Activated CD4-positive, alpha-beta T cell treated with anti-CD3 and anti-CD28 coated beads, Interleukin-2, amount 10 ng/mL, durations not matched to agents 24 days and 14 days (primary cell): ENCODE results near the gene NAA15. TPM values are rescaled to one million over a fixed set of nuclear protein-coding genes. Genes with fewer than 3 reads are reported as not detected.
A peak's percentile ranks its signal among the peaks of the same experiment; 100 is the strongest.

Experiments used
- DNase-seq: peaks from one replicate; pipeline ENCODE4 v3.0.0; 2022
- H3K27ac Mint-ChIP-seq: one replicate; pipeline ENCODE4 v1.8.0; 2022; ENCODE audit warnings: mild to moderate bottlenecking, mixed read lengths
- H3K27me3 Mint-ChIP-seq: one replicate; pipeline ENCODE4 v1.8.0; 2022; ENCODE audit warnings: mixed read lengths
- H3K36me3 Mint-ChIP-seq: one replicate; pipeline ENCODE4 v1.8.0; 2022; ENCODE audit warnings: low read depth, mild to moderate bottlenecking, mixed read lengths
- H3K4me1 Mint-ChIP-seq: one replicate; pipeline ENCODE4 v1.8.0; 2021; ENCODE audit warnings: mixed read lengths
- H3K4me3 Mint-ChIP-seq: one replicate; pipeline ENCODE4 v1.8.0; 2022; ENCODE audit warnings: mild to moderate bottlenecking, moderate library complexity, mixed read lengths
- H3K9me3 Mint-ChIP-seq: one replicate; pipeline ENCODE4 v1.8.0; 2021; ENCODE audit warnings: mixed read lengths
- intact Hi-C: fragments of 100-400 bp; cut with micrococcal nuclease; formaldehyde crosslinking; loops from one replicate; pipeline ENCODE4 v1.15.1; 2023
- total RNA-seq: library from RNA; stranded (reverse); gene quantifications from 2 replicates; pipeline ENCODE4 v1.2.3, GENCODE V29; 2022

Gene NAA15
- total RNA-seq, 1 donor from 2014 or later, result 115 TPM

DNA sequence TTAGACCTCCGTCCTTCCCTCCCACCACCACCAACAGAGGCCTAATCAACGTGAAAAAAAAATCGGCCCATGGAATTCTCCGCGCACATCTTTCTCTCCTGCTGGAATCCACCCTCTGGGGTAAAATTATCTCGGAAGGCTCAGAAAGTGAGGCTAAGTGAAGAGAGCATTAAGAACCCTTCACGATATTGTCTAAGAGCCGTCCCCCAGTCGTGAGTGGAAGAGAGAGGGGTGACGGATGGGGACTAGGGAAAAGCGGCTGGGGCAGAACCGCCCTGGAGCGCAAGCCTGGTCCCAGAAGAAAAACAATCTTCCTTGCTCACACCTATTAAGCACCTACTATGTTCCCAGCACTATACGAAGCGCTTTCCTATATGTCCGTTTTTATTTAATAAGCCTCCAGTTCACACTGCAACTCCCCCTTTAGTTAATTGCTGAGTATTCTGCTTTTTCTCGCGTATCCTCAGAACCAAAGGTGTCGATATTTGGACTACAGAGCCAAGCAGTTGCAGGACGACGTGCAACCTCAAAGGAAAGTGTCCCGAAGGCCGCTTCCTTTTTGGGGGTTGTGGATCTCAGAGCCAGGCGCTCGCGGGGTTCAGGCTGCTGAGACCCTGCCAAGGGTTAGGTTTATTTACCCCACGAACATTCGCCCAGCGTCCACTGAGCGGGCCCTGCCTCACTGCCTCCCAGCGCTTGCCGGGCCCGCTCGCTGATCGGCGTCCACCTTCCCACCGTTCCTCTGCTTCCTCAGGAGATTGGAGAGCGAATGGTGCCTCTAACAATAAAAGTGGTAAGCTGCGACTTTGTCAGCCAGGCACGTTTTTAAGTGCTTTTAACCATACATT lies 22.2 kb upstream of the NAA15 start:
- H3K4me1 Mint-ChIP-seq, result peaks cover 19% of the 10 kb centered on the region
- H3K4me3 Mint-ChIP-seq, result peak overlapping the region; percentile 79
- peaks cover 59% of the 10 kb centered on the region for H3K27me3 Mint-ChIP-seq
- no peaks in the 10 kb centered on the region for H3K36me3 Mint-ChIP-seq
- no peaks in the 10 kb centered on the region for H3K9me3 Mint-ChIP-seq
- no peak overlapping the region for H3K27ac Mint-ChIP-seq
- intact Hi-C loops, result loop anchor here (1.0 kb wide), 1 partner anchor 16 kb away; no protein-coding TSS in a partner anchor
- DNase-seq, result no peak

- no peak within 1 kb of the TSS for H3K27ac Mint-ChIP-seq
- DNase-seq, result peak; percentile 70
- H3K4me1 Mint-ChIP-seq, result peaks cover 19% of the 10 kb centered on the region
- H3K27me3 Mint-ChIP-seq, result peaks cover 58% of the 10 kb centered on the region
- H3K36me3 Mint-ChIP-seq, result peaks cover 7% of the 10 kb centered on the region
- peak within 1 kb of the TSS; percentile 79 for H3K4me3 Mint-ChIP-seq
- intact Hi-C loops, result loop anchor here (1.0 kb wide), 2 partner anchors 14 to 15 kb away; no protein-coding TSS in a partner anchor
- H3K9me3 Mint-ChIP-seq, result peaks cover 7% of the 10 kb centered on the region
Measured at GRCh38 chr4:139279760-139280620, 21.3 kb upstream of the NAA15 start, which contains the start of gene MGARP. MGARP (minus strand) TSS chr4:139280225; CDS start chr4:139280158, 67 bp downstream.

DNA sequence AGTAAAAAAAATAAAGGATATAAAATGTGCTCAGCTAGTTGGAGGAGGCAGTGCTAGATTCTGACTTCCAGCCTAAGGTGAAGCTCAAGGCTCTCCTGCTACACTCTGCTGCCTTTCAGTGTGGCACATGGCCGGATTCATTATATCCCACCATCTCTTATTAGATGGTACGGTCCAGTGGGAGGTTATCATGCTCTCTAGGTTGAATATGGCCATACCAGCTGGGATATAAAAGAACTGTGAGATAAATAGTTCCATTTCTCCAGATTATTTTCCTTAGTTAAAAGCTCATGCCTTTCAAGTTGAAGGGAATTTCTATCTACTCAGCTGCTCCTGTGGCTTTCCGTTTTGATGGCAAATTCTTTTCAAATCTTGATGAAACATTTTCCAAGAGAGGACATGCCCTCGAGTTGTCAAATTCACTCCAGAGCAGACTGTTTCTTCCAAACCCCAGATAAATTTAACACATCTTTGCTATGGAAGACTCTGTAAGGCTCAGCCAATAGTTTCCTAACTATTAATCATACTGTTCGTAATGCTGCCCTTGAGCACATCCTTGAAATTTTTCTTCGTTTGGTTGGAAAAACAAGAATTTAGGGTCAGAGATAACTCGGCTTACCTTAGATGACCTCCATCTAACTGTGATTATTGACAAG lies 19.1 kb upstream of the NAA15 start:
- H3K4me1 Mint-ChIP-seq, result peaks cover 19% of the 10 kb centered on the region
- peaks cover 7% of the 10 kb centered on the region for H3K9me3 Mint-ChIP-seq
- no peak overlapping the region for H3K27ac Mint-ChIP-seq
- intact Hi-C loops, result no loop called here
- peaks cover 11% of the 10 kb centered on the region for H3K36me3 Mint-ChIP-seq
- DNase-seq, result no peak
- H3K27me3 Mint-ChIP-seq, result peaks cover 43% of the 10 kb centered on the region
- no peak overlapping the region for H3K4me3 Mint-ChIP-seq

DNA sequence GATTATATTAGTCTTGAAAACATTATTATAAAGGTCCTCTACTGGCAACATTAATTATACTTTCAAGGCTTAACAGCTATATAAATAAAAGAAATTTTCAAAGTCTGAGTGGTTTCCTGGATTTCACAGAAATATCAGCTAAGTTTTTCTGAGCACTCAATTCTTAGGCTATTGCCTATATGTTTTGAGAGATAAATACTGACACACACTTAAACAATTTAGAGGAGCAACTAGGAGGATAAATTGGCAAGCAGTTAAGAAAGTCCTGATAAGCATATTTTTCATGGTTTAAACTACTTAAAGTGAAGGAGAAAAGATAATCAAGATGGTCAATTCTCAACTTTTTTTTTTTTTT lies 18.6 kb upstream of the NAA15 start:
- Mint-ChIP-seq H3K4me3 (no peak overlapping the region), H3K27ac (no peak overlapping the region), H3K36me3 (peaks cover 13% of the 10 kb centered on the region), H3K27me3 (peaks cover 39% of the 10 kb centered on the region), H3K9me3 (peaks cover 7% of the 10 kb centered on the region), H3K4me1 (peaks cover 19% of the 10 kb centered on the region)
- no peak for DNase-seq
- intact Hi-C loops, result no loop called here

DNA sequence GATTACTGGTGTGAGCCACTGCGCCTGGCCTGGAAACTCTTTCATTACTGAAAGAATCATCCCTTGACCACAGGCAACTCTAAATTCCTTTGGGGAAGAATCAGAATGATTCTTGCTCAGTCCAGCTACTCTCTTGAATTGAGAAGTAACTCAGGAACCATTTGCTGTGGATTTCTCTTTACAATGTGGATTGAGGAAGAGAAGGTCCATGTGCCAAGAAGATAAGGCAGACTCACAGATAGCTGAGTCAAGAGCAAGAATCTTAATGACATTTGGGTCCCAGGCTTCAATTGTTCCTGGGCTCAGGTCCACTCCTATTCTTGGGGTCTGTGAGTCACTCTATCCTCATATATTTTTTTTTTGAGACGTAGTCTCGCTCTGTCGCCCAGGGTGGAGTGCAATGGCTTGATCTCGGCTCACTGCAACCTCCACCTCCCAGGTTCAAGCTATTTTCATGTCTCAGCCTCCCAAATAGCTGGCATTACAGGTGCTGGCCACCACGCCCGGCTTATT lies 15.1 kb upstream of the NAA15 start:
- H3K4me1 Mint-ChIP-seq, result peaks cover 2% of the 10 kb centered on the region
- no peak overlapping the region for H3K27ac Mint-ChIP-seq
- peaks cover 11% of the 10 kb centered on the region for H3K27me3 Mint-ChIP-seq
- intact Hi-C loops, result no loop called here
- no peak overlapping the region for H3K4me3 Mint-ChIP-seq
- DNase-seq, result no peak
- H3K36me3 Mint-ChIP-seq, result peaks cover 29% of the 10 kb centered on the region
- peaks cover 7% of the 10 kb centered on the region for H3K9me3 Mint-ChIP-seq

GRCh38 chr4:139295206-139295941 lies 5.9 kb upstream of the NAA15 start:
- H3K4me1 Mint-ChIP-seq, result peaks cover 36% of the 10 kb centered on the region
- H3K9me3 Mint-ChIP-seq, result no peaks in the 10 kb centered on the region
- peak overlapping the region; percentile 98 for H3K27ac Mint-ChIP-seq
- intact Hi-C loops, result loop anchor here (1.0 kb wide), 5 partner anchors 16 to 196 kb away; no protein-coding TSS in a partner anchor
- H3K27me3 Mint-ChIP-seq, result no peaks in the 10 kb centered on the region
- peak; percentile 99 for DNase-seq
- peaks cover 25% of the 10 kb centered on the region for H3K36me3 Mint-ChIP-seq
- H3K4me3 Mint-ChIP-seq, result peak overlapping the region; percentile 95

DNA sequence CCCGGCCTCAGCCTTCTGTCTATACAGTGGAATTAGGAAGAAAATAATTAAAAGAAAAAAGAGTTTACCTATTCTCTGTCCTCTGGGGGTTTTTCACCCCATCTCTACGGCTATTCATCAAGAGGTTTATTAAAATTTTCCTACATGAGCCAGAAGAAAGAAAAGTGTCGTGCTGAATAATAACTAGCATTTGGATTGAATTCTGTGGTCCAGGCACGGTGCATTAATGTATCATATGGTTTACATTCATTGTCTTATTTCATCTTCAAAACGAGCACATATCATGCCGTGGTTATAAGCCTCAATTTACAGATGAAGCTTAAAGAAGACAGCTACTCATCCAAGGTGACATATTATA lies 5.4 kb upstream of the NAA15 start:
- Mint-ChIP-seq H3K4me3 (peak overlapping the region; percentile 95), H3K4me1 (peaks cover 40% of the 10 kb centered on the region), H3K9me3 (no peaks in the 10 kb centered on the region), H3K27ac (peak overlapping the region; percentile 98), H3K27me3 (no peaks in the 10 kb centered on the region), H3K36me3 (peaks cover 24% of the 10 kb centered on the region)
- DNase-seq, result no peak
- intact Hi-C loops, result loop anchor here (1.0 kb wide), 5 partner anchors 17 to 197 kb away; no protein-coding TSS in a partner anchor

- H3K9me3 Mint-ChIP-seq, result no peaks in the 10 kb centered on the region
- DNase-seq, result no peak
- H3K27ac Mint-ChIP-seq, result no peak overlapping the region
- no peaks in the 10 kb centered on the region for H3K27me3 Mint-ChIP-seq
- H3K4me3 Mint-ChIP-seq, result no peak overlapping the region
- H3K36me3 Mint-ChIP-seq, result peaks cover 20% of the 10 kb centered on the region
- H3K4me1 Mint-ChIP-seq, result peaks cover 43% of the 10 kb centered on the region
- intact Hi-C loops, result no loop called here
Measured at GRCh38 chr4:139297001-139297410, 4.3 kb upstream of the NAA15 start.

DNA sequence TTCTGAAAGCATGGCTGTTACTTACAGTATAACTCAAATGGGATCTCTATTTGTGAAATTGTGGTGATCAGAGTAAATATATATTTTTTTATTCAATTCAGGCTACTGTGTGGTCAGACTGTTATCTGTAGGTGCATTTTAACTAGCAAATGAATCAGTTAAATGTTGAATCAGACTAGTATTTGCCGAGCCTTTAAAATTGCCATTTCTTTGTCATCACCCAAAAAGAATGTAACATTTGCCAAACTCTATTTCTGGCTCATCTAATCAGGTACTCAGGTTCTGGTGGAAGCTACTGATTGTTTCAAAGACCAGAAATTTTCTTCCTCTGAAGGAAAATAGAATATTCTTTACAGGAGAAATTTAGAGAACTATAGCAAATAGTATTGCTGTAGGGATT lies 1.8 kb upstream of the NAA15 start:
- Mint-ChIP-seq H3K9me3 (no peaks in the 10 kb centered on the region), H3K36me3 (peaks cover 25% of the 10 kb centered on the region), H3K27ac (no peak overlapping the region), H3K27me3 (no peaks in the 10 kb centered on the region), H3K4me3 (peak overlapping the region; percentile 99), H3K4me1 (peaks cover 55% of the 10 kb centered on the region)
- no peak for DNase-seq
- intact Hi-C loops, result no loop called here

- Mint-ChIP-seq H3K9me3 (peaks cover 5% of the 10 kb centered on the region), H3K4me1 (peaks cover 58% of the 10 kb centered on the region), H3K27ac (peak overlapping the region; percentile 100), H3K27me3 (no peaks in the 10 kb centered on the region), H3K4me3 (peak overlapping the region; percentile 99), H3K36me3 (peaks cover 28% of the 10 kb centered on the region)
- no peak for DNase-seq
- intact Hi-C loops, result loop anchor here (1.0 to 10.0 kb wide), 9 partner anchors 32 to 1222 kb away; partner anchors contain the start of genes ELF2, ELMOD2, NOCT and RAB33B
Measured at GRCh38 chr4:139300431-139301112, 733 bp upstream of the NAA15 start.

DNA sequence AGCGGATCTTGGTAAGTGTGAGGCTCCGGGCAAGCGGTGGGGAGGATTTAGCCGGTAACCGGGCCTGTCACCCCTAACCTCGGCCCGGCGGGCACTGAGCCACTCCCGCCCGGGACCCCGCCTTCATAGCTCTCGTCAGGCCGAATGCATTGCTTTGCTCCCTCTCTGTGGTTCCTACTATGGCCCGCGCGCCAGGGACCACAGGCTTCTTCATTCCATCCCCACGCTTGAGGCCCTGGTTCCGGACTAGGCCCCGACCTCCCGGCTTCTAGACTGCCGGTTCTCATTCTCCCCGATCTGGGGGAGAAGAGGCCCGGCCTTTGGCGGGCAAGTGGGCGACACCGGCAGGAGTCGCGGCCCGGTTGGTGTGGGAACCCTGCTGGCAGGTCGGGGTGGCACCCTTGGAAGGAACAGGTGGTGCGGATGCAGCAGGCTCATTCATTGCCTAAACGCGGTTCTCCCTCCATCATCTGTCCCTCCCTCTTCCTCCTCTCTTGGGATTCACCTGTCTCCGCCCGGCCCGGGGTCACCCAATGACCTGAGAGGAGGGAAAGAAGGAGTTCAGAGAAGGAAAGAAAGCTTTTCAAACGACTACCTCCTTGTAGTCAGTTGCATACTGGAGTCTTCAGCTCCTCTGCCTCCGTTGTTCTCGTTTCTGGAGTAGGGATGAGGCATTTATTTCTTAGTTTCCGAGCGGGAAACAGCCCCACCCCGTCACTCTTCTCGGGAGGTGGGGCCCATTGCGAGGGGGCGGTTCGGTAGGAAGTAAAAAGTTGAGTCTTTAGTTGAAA lies 711 bp downstream of the NAA15 start, which contains the start of gene NDUFC1:
Gene NDUFC1, minus strand, starts transcription at position 657 of the 791 bp plus-strand sequence. CDS start 6,679 bp downstream, outside the sequence.
- DNase-seq, result peak; percentile 90
- peaks cover 51% of the 10 kb centered on the region for H3K4me1 Mint-ChIP-seq
- no peaks in the 10 kb centered on the region for H3K27me3 Mint-ChIP-seq
- peak within 1 kb of the TSS; percentile 99 for H3K4me3 Mint-ChIP-seq
- H3K27ac Mint-ChIP-seq, result peak within 1 kb of the TSS; percentile 100
- intact Hi-C loops, result loop anchor here (1.0 to 10.0 kb wide), 9 partner anchors 31 to 1220 kb away; partner anchors contain the start of genes ELF2, ELMOD2, NOCT and RAB33B
- peaks cover 40% of the 10 kb centered on the region for H3K36me3 Mint-ChIP-seq
- H3K9me3 Mint-ChIP-seq, result peaks cover 5% of the 10 kb centered on the region
